Panc1 (cell line): ENCODE measurements around the gene CFAP77. TPM values are rescaled to one million over a fixed set of nuclear protein-coding genes. Genes with fewer than 3 reads are reported as not detected.

Source experiments
- ATAC-seq: fragments of 200-7000 bp; cut with Tn5 transposase; 2 replicates; pipeline ENCODE4 v1.9.1; 2020; ENCODE audit warnings: mild to moderate bottlenecking, moderate library complexity
- BruUV-seq: library from RNA; stranded (reverse); fragments of 400-500 nt; replicated peaks from 2 replicates; lab custom pipeline; 2021; lab: Mats Ljungman, UMichigan
- CTCF ChIA-PET: fragments of 300-600 bp; sonication (Branson Sonifier 250); formaldehyde crosslinking; loops from one replicate; lab custom pipeline; 2022; ENCODE audit warnings: antibody characterized with exemption; lab: Charles Lee
- POLR2A ChIA-PET: fragments of 300-600 bp; sonication (Branson Sonifier 250); formaldehyde crosslinking; loops from one replicate; lab custom pipeline; 2022; ENCODE audit warnings: antibody characterized with exemption; lab: Charles Lee
- DNase-seq: peaks from one replicate; pipeline ENCODE4 v3.0.0-alpha.2; 2010; ENCODE audit warnings: low read depth, low spot score
- H3K27ac ChIP-seq: 2 replicates; pipeline ENCODE4 v1.5.1; 2011; ENCODE audit warnings: mild to moderate bottlenecking, low read length, inconsistent platforms
- H3K27me3 ChIP-seq: fragments of 200-500 bp; sonication (Bioruptor generic); 2 replicates; pipeline ENCODE4 v1.6.0; 2014; ENCODE audit warnings: low read length, inconsistent platforms; ENCODE audit not compliant: control insufficient read depth, insufficient read depth
- H3K36me3 ChIP-seq: fragments of 200-500 bp; sonication (Bioruptor generic); 2 replicates; pipeline ENCODE4 v1.5.1; 2014; ENCODE audit warnings: inconsistent platforms, mild to moderate bottlenecking, low read length, moderate library complexity; ENCODE audit not compliant: control insufficient read depth, insufficient read depth
- H3K4me1 ChIP-seq: 2 replicates; pipeline ENCODE4 v1.5.1; 2011; ENCODE audit warnings: inconsistent platforms, mild to moderate bottlenecking, low read length, moderate library complexity; ENCODE audit not compliant: control insufficient read depth, insufficient read depth
- H3K4me3 ChIP-seq, 2 experiments: 2 replicates each; pipeline ENCODE4 v1.5.1; 2011 to 2012; ENCODE audit warnings: low read depth in 2 of 2, low read length in 2 of 2, mild to moderate bottlenecking in 2 of 2, inconsistent platforms in 1 of 2, moderate library complexity in 1 of 2
- H3K9me3 ChIP-seq: fragments of 200-500 bp; sonication (Bioruptor generic); 2 replicates; pipeline ENCODE4 v1.5.1; 2014; ENCODE audit warnings: low read depth, mild to moderate bottlenecking, inconsistent platforms, low read length, moderate library complexity; ENCODE audit not compliant: control insufficient read depth, insufficient read depth
- POLR2AphosphoS5 ChIP-seq: IDR thresholded peaks from 2 replicates; pipeline ENCODE4 v1.6.1; 2012; ENCODE audit warnings: mild to moderate bottlenecking, low read depth, low read length, moderate library complexity
- SIN3A ChIP-seq: IDR thresholded peaks from 2 replicates; pipeline ENCODE4 v1.6.1; 2012; ENCODE audit warnings: low read depth, mild to moderate bottlenecking, low read length, moderate library complexity, borderline replicate concordance; ENCODE audit not compliant: insufficient read depth
- TCF7L2 ChIP-seq: IDR thresholded peaks from 2 replicates; pipeline ENCODE4 v1.6.1; 2011; ENCODE audit warnings: mild to moderate bottlenecking, low read depth, low read length, inconsistent platforms
- in situ Hi-C: cut with HindIII; loops from 2 replicates; pipeline ENCODE4 v1.10.0; 2016; ENCODE audit warnings: low sequenced_read_pairs, low pct_unique_long_range_greater_than_20kb
- intact Hi-C: fragments of 100-400 bp; cut with micrococcal nuclease; formaldehyde crosslinking; loops from one replicate; pipeline ENCODE4 v1.10.0; 2022; ENCODE audit not compliant: unreplicated experiment
- total RNA-seq: library from RNA; stranded (reverse); gene quantifications from one replicate; pipeline ENCODE4 v1.2.1, GENCODE V29; 2021; ENCODE audit not compliant: unreplicated experiment
- TF ChIP-seq, protein P1 (sequence below): fragments of 450-650 bp; IDR thresholded peaks from 2 replicates; pipeline ENCODE4 v1.5.1; 2017; ENCODE audit warnings: mild to moderate bottlenecking
- TF ChIP-seq, protein P2 (sequence below), 2 experiments: IDR thresholded peaks; 2 replicates each; pipeline ENCODE4 v1.6.1; 2011 to 2012; ENCODE audit warnings: low read depth in 2 of 2, control low read depth in 1 of 2, low read length in 1 of 2, mild to moderate bottlenecking in 1 of 2, moderate library complexity in 1 of 2; ENCODE audit not compliant: insufficient read depth in 1 of 2

The CFAP77 gene
- total RNA-seq, 1 experiment from 2014 or later: not detected

DNA sequence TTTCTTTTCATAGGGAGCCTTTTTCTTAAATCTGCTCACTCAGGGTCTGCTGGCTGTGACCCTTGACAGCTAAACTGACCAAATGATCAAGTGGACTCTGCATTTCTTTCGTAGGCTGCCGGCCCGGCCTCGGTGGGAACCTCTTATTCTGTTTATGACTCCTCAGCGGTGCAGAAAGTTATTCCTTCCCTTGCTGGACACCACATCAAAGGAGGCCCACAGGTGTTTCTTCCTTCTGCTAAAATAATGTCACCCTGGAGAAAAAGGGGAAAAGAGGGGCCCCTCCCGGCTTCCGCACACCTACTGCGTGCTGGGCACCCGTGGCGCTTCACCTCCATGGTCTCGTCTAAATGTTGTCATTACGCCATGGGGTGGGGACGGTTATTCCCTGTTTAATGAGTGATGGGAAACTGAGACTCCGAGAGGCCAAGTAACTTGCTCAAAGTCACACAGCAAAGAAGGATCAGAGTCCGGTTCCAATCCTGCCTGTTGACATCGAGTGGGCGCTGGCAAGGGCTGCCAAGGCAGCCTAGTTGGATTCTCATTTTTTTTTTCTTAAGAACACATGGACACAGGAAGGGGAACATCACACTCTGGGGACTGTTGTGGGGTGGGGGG, 72.3 kb downstream of the CFAP77 start:
- no peak overlapping the region for H3K27ac ChIP-seq
- ChIA-PET POLR2A (no interaction called here), CTCF (no interaction called here)
- DNase-seq (no peak), ATAC-seq (no peak)
- no peaks in the 10 kb centered on the region for H3K4me1 ChIP-seq
- BruUV-seq: no TSS peak
- H3K36me3 ChIP-seq: no peaks in the 10 kb centered on the region
- TF ChIP-seq TCF7L2 (no peak), POLR2AphosphoS5 (no peak)
- TF ChIP-seq, protein P1, sequence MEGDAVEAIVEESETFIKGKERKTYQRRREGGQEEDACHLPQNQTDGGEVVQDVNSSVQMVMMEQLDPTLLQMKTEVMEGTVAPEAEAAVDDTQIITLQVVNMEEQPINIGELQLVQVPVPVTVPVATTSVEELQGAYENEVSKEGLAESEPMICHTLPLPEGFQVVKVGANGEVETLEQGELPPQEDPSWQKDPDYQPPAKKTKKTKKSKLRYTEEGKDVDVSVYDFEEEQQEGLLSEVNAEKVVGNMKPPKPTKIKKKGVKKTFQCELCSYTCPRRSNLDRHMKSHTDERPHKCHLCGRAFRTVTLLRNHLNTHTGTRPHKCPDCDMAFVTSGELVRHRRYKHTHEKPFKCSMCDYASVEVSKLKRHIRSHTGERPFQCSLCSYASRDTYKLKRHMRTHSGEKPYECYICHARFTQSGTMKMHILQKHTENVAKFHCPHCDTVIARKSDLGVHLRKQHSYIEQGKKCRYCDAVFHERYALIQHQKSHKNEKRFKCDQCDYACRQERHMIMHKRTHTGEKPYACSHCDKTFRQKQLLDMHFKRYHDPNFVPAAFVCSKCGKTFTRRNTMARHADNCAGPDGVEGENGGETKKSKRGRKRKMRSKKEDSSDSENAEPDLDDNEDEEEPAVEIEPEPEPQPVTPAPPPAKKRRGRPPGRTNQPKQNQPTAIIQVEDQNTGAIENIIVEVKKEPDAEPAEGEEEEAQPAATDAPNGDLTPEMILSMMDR: no peak
- intact Hi-C loops: no loop called here
- no peaks in the 10 kb centered on the region for H3K27me3 ChIP-seq
- H3K9me3 ChIP-seq: no peaks in the 10 kb centered on the region
- no peak overlapping the region for H3K4me3 ChIP-seq
- in situ Hi-C loops: no loop called here

DNA sequence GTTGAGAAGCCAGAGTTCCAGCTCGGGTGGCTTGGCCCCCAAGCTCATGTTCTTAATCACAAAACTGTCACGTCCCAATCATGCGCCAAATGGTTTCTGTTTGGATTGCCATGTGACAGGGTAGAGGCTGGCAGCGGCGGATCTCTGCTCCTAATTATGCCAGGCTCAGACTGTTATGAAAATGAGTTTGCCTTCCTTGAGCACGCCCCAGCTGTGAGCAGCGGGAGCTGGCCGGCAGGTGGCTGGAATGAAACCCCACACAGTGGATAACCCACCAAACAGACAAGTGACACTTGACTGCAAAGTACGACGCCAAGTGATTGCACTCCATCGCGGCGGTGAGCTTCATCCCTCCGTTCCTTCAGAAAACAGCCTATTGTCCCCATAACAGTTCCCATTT, 75.4 kb downstream of the CFAP77 start:
- ChIA-PET CTCF (no interaction called here), POLR2A (no interaction called here)
- no peaks in the 10 kb centered on the region for H3K4me1 ChIP-seq
- no peaks in the 10 kb centered on the region; the same call in 1 of the 2 replicates for H3K27me3 ChIP-seq
- no peak overlapping the region for H3K27ac ChIP-seq
- H3K36me3 ChIP-seq: no peaks in the 10 kb centered on the region
- no peak overlapping the region for H3K4me3 ChIP-seq
- in situ Hi-C loops (no loop called here), intact Hi-C loops (no loop called here)
- no peaks in the 10 kb centered on the region for H3K9me3 ChIP-seq
- BruUV-seq: no TSS peak
- DNase-seq (no peak), ATAC-seq (no peak)
- TF ChIP-seq, protein P2, sequence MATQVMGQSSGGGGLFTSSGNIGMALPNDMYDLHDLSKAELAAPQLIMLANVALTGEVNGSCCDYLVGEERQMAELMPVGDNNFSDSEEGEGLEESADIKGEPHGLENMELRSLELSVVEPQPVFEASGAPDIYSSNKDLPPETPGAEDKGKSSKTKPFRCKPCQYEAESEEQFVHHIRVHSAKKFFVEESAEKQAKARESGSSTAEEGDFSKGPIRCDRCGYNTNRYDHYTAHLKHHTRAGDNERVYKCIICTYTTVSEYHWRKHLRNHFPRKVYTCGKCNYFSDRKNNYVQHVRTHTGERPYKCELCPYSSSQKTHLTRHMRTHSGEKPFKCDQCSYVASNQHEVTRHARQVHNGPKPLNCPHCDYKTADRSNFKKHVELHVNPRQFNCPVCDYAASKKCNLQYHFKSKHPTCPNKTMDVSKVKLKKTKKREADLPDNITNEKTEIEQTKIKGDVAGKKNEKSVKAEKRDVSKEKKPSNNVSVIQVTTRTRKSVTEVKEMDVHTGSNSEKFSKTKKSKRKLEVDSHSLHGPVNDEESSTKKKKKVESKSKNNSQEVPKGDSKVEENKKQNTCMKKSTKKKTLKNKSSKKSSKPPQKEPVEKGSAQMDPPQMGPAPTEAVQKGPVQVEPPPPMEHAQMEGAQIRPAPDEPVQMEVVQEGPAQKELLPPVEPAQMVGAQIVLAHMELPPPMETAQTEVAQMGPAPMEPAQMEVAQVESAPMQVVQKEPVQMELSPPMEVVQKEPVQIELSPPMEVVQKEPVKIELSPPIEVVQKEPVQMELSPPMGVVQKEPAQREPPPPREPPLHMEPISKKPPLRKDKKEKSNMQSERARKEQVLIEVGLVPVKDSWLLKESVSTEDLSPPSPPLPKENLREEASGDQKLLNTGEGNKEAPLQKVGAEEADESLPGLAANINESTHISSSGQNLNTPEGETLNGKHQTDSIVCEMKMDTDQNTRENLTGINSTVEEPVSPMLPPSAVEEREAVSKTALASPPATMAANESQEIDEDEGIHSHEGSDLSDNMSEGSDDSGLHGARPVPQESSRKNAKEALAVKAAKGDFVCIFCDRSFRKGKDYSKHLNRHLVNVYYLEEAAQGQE (IDR thresholded peaks at IDR 0.05; ENCODE audit: insufficient read depth in 1 of 2, low read depth in 2 of 2, low read length in 1 of 2): no peak
- TF ChIP-seq TCF7L2 (no peak), SIN3A (no peak), POLR2AphosphoS5 (no peak)
- TF ChIP-seq, protein P1: no peak
